ENCODE data around the gene HDAC9.

GRCh38 chr7:18958627-18959026 is 463.1 kb downstream of the HDAC9 start:
- TF ChIP-seq ZNF274 (IDR thresholded peaks at IDR 0.05; ENCODE audit: low read depth, low read length): no peak
- no peak for TF ChIP-seq SUZ12 (IDR thresholded peaks at IDR 0.05; ENCODE audit: extremely low read depth, insufficient read depth, insufficient read length)
- TF ChIP-seq YY1 (IDR thresholded peaks at IDR 0.05; ENCODE audit: insufficient read depth, insufficient read length): no peak
